ENCODE data around the gene CPNE6.

Gene CPNE6

DNA sequence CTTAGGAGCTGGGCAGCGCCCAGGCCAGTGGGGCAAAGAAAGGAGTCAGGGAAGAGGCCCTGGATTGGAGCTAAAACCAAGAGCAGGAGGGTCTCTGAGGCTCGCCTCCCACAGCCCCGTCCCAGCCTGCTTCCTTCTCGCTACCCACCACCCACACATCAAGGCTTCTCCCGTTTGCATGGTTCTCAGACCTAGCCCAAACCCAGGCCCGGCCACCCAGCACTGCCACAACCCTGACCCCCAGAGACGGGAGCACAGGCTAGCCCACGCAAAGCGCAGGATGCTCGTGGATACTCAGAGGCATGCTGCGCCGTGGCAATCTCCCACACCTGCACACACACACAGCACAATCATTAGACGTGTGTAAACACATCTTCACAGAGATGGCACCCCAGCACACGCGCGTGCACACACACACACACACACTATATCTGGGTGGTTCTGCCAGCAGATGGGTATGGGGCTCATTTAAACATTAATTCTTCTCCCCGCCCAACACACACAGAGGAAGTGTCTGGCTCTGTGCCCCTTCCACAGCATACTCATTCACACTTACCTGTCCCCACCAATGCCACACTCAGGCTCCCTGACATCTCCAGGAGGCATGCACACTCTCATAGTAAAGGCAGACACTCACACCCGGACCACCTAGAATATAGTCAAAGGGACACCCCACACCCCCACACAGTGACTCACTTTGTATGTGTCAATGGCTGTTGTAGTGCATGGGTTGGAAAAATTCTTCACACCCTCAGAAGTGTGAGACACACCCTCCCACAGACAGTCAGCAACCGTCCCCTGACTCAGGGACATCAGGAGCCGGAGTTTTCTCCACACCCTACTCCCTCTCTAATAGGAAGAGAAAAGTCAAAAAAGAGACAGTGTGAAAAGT lies 18.5 kb upstream of the CPNE6 start:
- in situ Hi-C loops (cut with HindIII; ENCODE audit: low sequenced_read_pairs) = no loop called here
- no peak for DNase-seq (ENCODE audit: low read depth)
- peak overlapping the region; percentile 48 for H3K4me3 ChIP-seq (ENCODE audit: low read depth, low read length)
- TF ChIP-seq, protein P1, sequence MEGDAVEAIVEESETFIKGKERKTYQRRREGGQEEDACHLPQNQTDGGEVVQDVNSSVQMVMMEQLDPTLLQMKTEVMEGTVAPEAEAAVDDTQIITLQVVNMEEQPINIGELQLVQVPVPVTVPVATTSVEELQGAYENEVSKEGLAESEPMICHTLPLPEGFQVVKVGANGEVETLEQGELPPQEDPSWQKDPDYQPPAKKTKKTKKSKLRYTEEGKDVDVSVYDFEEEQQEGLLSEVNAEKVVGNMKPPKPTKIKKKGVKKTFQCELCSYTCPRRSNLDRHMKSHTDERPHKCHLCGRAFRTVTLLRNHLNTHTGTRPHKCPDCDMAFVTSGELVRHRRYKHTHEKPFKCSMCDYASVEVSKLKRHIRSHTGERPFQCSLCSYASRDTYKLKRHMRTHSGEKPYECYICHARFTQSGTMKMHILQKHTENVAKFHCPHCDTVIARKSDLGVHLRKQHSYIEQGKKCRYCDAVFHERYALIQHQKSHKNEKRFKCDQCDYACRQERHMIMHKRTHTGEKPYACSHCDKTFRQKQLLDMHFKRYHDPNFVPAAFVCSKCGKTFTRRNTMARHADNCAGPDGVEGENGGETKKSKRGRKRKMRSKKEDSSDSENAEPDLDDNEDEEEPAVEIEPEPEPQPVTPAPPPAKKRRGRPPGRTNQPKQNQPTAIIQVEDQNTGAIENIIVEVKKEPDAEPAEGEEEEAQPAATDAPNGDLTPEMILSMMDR (IDR thresholded peaks at IDR 0.05; ENCODE audit: low read depth, low read length, missing control alignments) = no peak

DNA sequence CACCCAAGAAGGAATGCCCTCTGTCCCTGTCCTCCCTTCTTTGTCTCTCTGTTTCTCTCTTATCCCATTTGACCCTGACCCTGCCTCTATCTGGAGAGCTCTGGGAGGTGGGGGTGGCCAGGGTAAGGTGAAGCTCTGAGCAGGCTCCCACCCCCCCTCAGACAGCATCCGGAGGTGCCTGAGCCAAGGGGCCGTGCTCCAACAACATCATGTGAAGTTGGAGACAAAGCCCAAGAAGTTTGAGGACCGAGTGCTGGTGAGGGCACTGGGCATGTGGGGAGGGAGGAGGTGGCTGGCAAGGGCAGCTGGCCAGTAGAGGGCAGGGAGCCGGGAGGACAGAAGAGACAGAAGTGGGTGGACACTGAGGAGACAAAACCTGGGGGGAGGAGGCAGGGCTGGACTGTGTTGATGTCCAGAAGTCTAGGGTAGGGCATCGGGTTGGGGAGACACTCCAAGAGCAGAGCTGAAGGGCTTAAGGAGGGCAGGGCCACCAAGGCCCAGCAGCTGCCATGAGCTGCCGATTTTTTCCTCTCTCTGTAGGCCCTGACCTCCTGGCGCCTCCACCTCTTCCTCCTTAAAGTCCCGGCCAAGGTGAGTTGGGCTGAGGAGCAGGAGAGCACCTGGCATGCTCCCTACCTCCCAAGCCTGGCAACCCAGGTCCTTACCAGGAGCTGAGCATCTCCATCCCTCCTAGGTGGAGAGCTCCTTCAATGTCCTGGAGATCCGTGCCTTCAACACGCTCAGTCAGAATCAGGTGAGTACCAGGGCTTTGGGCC lies 17.6 kb upstream of the CPNE6 start:
- no peak overlapping the region for H3K4me3 ChIP-seq (ENCODE audit: low read depth, low read length)
- DNase-seq (ENCODE audit: low read depth) = no peak
- in situ Hi-C loops (cut with HindIII; ENCODE audit: low sequenced_read_pairs) = no loop called here
- TF ChIP-seq, protein P1 (IDR thresholded peaks at IDR 0.05; ENCODE audit: low read depth, low read length, missing control alignments) = no peak

DNA sequence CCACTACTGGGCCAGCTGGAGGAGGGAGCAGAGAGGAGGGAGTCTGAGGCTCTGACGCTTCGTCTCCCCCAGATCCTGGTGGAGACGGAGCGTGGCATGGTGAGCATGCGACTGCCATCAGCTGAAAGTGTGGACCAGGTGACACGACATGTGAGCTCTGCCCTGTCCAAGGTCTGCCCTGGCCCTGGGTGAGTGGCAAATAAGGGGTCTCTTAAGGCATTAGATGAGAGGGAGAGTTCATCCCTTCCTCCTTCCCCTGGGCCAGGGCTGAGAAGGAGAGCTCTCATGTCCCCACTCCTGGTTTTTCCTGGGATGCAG lies 17.1 kb upstream of the CPNE6 start:
- H3K4me3 ChIP-seq (ENCODE audit: low read depth, low read length) = no peak overlapping the region
- TF ChIP-seq, protein P1 (IDR thresholded peaks at IDR 0.05; ENCODE audit: low read depth, low read length, missing control alignments) = no peak
- DNase-seq (ENCODE audit: low read depth) = no peak
- in situ Hi-C loops (cut with HindIII; ENCODE audit: low sequenced_read_pairs) = no loop called here

DNA sequence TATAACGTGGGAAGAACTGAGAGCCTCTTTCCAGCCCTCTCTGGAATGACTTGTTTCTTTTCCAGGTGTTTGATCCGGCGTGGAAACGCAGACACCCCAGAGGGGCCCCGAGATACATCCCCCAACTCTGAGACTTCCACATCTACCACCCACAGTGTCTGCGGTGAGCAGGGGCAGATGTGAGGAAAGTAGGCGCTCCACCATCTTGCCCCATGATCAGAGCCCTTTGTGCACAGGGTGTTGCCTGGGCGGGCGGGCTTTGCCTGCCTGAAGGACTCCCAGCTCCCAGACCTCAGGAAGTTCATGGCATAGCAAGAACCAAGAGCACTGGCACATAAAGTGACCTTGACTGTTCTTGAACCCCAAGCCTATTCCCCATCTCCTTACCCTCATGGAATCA lies 16.7 kb upstream of the CPNE6 start:
- in situ Hi-C loops (cut with HindIII; ENCODE audit: low sequenced_read_pairs) = no loop called here
- DNase-seq (ENCODE audit: low read depth) = no peak
- TF ChIP-seq, protein P1 (IDR thresholded peaks at IDR 0.05; ENCODE audit: low read depth, low read length, missing control alignments) = no peak
- H3K4me3 ChIP-seq (ENCODE audit: low read depth, low read length) = no peak overlapping the region

DNA sequence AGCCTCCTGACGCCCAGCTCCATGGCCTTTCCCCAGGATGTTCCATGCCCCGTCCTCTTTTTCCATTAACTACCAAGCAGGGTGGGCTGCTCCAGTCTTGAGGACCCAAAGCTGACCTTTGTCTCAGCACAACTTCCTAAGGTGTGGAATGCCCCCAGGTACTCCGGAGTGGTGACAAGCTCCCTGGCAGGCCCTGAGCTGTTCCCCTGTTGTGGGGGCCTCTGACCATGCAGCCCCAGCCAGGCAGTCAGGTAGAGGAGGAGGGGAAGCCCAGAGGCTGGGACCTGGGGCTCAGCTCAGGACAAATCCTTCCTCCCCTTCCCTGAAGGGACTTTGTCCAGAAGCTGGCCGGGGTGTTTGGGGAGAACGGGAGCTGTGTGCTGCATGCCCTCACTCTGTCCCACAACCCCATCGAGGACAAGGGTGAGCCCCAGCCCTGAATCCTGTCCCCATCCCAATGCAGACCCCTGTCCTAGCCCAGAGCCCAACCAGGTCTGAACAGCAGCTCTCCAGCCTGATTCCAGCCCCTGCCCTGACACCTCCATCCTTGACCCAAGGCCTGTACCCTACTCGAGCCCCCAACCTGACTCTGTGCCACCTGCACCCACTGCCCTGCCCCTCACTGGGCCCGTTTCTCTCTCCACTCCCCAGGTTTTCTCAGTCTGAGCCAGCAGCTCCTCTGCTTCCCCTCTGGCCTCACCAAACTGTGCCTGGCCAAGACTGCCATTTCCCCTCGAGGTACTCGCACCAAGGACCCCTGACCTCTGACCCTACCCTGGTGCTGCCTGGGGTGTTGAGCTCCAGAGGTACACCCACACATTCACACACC lies 15.2 kb upstream of the CPNE6 start:
- in situ Hi-C loops (cut with HindIII; ENCODE audit: low sequenced_read_pairs) = no loop called here
- DNase-seq (ENCODE audit: low read depth) = no peak
- no peak overlapping the region for H3K4me3 ChIP-seq (ENCODE audit: low read depth, low read length)
- TF ChIP-seq, protein P1 (IDR thresholded peaks at IDR 0.05; ENCODE audit: low read depth, low read length, missing control alignments) = no peak

DNA sequence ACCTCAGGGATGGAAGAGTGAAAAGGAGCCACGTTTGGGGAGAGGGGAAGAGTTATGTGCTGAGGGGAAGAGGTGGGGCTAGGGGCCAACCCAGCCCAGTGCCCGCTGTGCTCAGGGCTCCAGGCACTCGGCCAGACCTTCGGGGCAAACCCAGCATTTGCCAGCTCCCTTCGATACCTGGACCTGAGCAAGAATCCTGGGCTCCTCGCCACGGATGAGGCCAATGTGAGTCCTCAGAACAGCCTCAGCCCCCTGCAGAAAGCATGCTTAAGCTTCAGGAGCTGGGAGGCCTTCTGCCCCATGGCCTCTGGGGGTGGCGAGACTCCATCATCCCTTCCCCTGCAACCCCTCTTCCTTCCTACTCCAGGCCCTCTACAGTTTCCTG lies 14.6 kb upstream of the CPNE6 start:
- in situ Hi-C loops (cut with HindIII; ENCODE audit: low sequenced_read_pairs) = no loop called here
- H3K4me3 ChIP-seq (ENCODE audit: low read depth, low read length) = no peak overlapping the region
- DNase-seq (ENCODE audit: low read depth) = no peak
- TF ChIP-seq, protein P1 (IDR thresholded peaks at IDR 0.05; ENCODE audit: low read depth, low read length, missing control alignments) = no peak

Data from astrocyte of the cerebellum (primary cell).